Epithelial cell of proximal tubule (primary cell): ENCODE measurements around the gene CBY1. TPM values are rescaled to one million over a fixed set of nuclear protein-coding genes. Genes with fewer than 3 reads are reported as not detected.

Experiments used
- DNase-seq: peaks from one replicate; pipeline ENCODE4 v3.0.0-alpha.2; 2011; ENCODE audit warnings: low read depth
- H3K4me3 ChIP-seq: 2 replicates; pipeline ENCODE4 v1.5.1; 2011; ENCODE audit warnings: low read depth, mild to moderate bottlenecking, low read length
- total RNA-seq: library from RNA; depleted of rRNA; stranded (reverse); fragments of >200 nt; gene quantifications from 2 replicates; pipeline ENCODE4 v1.2.3, GENCODE V29; 2015
- TF ChIP-seq, protein P1 (sequence below): conservative IDR thresholded peaks from 2 replicates; pipeline ENCODE4 v1.5.1; 2012; ENCODE audit warnings: low read depth, mild to moderate bottlenecking, low read length

Gene CBY1
- total RNA-seq, 1 donor from 2014 or later = 28.9 TPM

DNA sequence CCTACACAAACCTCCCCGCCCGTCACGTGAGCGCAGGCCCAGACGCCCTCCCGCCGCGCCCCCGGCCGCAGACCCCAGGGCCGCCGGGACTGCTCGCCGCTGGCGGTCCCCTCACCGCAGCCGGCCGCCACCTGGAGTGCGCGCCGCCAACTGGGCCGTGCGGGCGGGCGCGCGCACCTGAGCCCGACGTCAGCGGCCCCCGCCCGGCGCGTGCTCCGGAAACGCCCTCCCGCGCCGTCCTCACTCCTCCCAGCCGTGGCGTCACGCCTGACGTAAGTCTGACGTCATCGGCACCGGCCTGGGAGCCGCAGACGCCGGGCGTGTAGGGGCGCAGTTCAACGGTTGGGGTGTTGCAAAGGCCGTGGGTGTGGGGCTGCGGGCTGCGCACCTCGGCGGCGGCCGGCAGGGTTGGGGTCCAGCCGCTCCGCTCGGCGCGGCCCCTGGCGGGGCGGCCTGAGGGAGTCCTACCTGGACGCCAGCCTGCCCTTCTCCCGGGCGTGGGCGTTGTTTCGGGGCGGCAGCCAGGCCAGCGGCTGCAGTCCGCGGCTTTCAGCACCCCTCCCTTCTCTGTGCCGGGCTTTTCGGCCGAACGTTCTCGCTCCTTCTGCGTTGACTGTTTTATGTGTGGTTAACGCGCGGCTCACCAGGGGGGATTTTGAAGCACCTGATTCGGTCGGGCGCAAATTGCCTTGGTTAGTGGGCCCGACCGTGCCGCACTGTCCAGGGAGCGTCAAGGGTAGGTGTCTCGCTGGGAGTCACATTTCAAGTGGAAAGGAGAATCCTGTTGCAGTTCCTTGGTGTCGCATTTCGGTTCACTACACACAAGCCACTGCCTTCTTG is 44.6 kb downstream of the CBY1 start, which contains the start of gene JOSD1:
TSS of gene JOSD1 (minus strand) at position 155 of the 840 bp plus-strand sequence. CDS start 956 bp downstream, outside the sequence.
- TF ChIP-seq, protein P1, sequence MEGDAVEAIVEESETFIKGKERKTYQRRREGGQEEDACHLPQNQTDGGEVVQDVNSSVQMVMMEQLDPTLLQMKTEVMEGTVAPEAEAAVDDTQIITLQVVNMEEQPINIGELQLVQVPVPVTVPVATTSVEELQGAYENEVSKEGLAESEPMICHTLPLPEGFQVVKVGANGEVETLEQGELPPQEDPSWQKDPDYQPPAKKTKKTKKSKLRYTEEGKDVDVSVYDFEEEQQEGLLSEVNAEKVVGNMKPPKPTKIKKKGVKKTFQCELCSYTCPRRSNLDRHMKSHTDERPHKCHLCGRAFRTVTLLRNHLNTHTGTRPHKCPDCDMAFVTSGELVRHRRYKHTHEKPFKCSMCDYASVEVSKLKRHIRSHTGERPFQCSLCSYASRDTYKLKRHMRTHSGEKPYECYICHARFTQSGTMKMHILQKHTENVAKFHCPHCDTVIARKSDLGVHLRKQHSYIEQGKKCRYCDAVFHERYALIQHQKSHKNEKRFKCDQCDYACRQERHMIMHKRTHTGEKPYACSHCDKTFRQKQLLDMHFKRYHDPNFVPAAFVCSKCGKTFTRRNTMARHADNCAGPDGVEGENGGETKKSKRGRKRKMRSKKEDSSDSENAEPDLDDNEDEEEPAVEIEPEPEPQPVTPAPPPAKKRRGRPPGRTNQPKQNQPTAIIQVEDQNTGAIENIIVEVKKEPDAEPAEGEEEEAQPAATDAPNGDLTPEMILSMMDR = no peak
- no peak for DNase-seq
- H3K4me3 ChIP-seq = peak within 1 kb of the TSS; percentile 73

DNA sequence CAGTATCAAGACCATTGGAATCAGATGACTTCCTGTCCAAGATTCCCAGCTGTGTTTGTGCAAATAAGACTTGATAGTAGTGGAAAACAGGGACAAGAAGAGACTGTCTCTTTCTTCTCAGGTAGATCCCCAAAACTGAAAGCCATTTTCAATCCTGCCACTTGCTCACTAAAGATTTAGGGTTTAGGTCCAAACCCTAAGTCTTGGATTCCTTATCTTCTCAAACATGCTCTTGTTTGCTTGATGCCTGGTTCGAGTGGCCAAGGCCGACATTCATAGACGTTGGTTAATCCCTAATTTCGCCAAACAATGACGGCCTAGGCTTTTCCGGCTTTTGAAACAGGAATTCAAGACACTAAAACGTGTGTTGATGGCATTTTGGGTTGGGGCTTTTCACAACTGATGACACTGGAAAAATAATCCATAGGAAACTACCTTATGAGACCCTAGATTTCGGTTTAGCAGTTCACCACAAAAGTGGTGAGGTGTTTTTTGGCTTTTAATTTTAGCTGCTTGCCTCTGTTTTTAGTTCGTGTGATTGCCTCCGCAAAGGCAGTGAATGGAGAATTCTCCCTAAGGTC is 48.3 kb downstream of the CBY1 start:
- H3K4me3 ChIP-seq = peak overlapping the region; percentile 38
- DNase-seq = no peak
- TF ChIP-seq, protein P1 = no peak

DNA sequence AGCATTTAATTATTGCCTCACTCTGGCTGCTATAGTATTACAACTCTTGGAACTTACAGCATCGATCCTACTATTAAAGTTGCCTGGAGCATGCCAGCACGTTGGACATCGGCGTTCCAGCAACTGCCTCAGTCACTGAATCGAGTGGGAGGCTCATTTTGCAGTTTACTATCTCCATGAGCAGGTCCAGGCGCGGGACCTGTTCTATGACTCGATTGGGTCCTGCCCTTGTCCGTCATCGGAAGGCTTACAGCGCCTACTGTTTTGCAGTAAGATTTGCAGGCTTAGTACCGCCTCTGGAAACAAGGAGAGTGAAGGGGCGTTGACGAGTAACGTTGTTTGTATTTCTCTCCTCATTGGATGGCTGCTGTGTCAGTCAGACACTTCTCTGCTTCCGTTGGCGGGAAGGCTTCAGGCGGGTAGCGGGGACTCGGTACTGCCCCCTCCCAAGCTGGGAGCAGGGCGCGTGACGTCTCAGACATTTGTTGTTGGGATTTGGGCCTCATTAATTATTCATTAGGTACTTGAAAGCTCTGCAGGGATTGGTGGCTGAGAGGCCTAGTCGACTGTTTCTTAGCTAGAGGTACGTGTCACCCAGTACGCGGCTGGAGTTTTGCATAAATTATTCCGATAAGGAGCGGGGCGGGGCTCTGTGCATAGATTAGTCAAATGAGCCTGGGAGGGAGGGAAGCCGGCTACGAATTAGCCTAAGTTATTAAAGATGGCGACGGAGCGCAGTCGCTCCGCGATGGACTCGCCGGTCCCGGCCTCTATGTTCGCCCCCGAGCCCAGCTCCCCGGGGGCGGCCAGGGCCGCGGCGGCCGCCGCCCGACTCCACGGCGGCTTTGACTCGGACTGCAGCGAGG is 49.0 kb downstream of the CBY1 start, which contains the start of gene GTPBP1:
TSS of gene GTPBP1 (plus strand) at position 710 of the 866 bp plus-strand sequence. CDS start at position 722, 12 bp downstream.
- peak within 1 kb of the TSS; percentile 92 for H3K4me3 ChIP-seq
- TF ChIP-seq, protein P1 = peak; percentile 2
- DNase-seq = peak; percentile 99

DNA sequence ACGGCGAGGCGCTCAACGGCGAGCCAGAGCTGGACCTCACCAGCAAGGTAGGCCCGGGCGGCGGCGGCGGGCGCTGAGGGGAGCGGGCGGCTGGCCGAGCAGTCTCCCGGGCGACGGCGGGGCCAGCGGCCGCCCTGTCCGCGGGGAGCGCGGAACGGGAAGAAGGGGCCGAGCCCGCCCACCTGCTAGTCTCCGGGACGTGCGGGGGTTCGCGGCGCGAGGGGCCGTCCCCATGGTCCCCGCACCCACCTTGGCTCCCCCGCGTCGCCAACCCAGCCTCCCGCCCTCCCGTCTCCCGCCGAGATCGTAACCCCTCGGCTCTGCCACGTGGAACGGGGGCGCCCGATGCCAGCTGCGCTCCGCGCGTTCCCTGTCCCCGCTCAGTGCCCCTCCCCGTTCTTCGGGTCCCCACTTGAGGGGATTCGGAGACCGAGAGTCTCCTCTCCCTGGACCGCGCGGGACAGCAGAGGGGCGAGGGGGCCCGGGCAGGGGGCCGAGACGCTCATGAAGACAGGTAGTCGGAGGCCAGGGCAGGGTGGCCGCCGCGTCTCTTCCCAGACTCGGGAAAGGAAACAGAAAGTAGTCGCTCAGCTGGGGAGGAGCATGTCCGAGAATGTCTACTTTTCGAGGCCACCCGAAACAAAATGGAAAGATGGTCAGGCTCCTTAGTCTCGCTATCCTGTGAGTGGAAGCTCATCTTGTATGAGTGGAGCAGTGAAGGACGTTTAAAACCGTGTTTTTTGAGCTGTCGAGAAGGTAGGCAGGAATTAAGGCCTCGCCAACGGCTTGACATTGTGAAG is 49.9 kb downstream of the CBY1 start:
- TF ChIP-seq, protein P1 = no peak
- DNase-seq = no peak
- peak overlapping the region; percentile 92 for H3K4me3 ChIP-seq

DNA sequence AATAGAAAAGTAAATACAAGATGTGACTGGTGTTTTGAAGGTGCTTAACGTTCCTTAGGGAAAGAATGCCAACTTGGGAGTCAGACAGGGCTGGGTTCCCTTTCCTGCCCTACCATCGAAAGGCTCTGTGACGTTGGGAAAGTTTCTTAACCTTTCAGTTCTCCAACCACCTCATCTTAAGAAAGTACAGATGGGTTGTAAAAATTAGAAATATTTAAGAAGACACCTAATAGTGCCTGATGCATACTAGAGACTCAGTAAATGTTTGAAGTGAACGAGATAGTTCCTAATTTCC is 50.4 kb downstream of the CBY1 start:
- TF ChIP-seq, protein P1 = no peak
- H3K4me3 ChIP-seq = peak overlapping the region; percentile 92
- no peak for DNase-seq

DNA sequence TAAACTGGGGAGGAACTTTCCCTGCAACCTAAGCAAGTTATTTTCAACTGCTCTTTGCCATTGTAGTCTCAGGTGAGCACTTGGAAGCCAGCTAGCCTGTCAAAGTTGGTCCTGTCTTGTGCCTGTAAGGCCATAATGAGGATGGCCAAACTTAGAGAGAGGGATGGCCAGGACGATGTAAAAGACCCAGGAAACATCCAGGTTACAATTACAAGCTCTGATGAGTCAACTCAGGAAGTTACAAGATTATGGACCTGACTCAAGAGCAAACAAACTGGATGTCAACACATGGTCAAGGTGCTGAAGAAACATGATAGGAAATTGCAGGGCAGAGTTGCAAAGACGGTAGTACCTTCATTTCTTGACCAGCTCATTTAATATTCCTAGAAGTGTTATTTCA is 50.9 kb downstream of the CBY1 start:
- TF ChIP-seq, protein P1 = no peak
- peak overlapping the region; percentile 92 for H3K4me3 ChIP-seq
- no peak for DNase-seq
